Measurements from ENCODE around the gene ARPC3. TPM values are rescaled to one million over a fixed set of nuclear protein-coding genes. Genes with fewer than 3 reads are reported as not detected.

The ARPC3 gene
- total and polyA plus RNA-seq, 9 of the 15 experiments (the other 6 are each of a cell fraction or from before 2014, with no cell fraction given), result 74.2 to 575 (median 345) TPM

DNA sequence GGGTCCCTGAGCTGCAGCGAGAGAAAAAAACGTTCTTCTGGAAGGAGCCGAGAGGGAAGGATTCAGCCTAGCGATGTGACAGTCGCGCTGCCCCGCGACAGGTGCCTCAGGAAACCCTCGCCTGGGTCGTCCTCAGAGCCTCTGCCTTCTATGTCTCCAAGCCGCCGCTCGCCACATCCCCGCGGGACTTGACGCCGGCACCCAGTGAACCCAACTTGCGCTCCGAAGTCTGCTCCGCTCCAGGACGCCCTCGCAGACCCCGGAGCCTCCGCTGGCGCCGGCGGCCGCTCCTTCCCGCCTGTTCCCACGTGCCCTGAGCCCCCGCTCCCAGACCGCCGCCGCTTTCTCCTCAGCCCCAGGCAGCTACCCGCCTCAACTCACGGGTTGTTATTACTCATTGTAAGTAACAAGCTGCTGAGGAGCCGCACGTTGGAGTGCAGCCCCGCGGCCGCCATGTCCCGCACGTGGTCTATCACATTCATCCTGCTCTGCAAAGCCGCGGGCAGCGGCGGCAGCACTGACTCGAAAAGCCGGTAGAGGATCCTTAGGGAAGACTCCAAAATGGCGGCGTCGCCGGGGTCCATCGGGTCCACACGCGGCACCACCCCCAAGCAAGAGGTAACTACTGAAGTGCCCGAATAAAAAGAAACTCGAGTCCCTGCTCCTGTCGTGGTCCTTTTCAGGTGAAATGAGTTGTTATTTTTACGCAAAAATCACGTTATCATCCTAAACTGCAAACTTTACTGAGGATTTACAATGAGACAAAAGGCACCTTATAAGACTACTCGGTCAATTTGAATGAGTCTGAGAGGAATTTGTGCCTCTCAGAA lies 46.8 kb downstream of the ARPC3 start, which contains the start of gene ANAPC7 (continued):
- TF ChIP-seq RNF219 (CRISPR knock-in tag; IDR thresholded peaks at IDR 0.05) (no peak), MCM3 (IDR thresholded peaks at IDR 0.05) (no peak), E2F3 (CRISPR knock-in tag; IDR thresholded peaks at IDR 0.05) (peak; percentile 61; the same call in 1 of the 2 replicates), AFF4 (CRISPR knock-in tag; IDR thresholded peaks at IDR 0.05) (peak; percentile 89), HDGF (IDR thresholded peaks at IDR 0.05) (no peak), ZNF766 (CRISPR knock-in tag; conservative IDR thresholded peaks at IDR 0.05) (0 out of 2 replicates have a peak, but pooled peaks have one; percentile 31), ERF (CRISPR knock-in tag; IDR thresholded peaks at IDR 0.05) (no peak), GABPA (tag; conservative IDR thresholded peaks at IDR 0.05; ENCODE audit: low read depth) (peak; percentile 57), EP400 (IDR thresholded peaks at IDR 0.05) (peak; percentile 98), NFE2 (IDR thresholded peaks at IDR 0.05; ENCODE audit: low read depth) (peak; percentile 77; the same call in 1 of the 2 replicates), ZNF431 (CRISPR knock-in tag; IDR thresholded peaks at IDR 0.05) (0 out of 2 replicates have a peak, but pooled peaks have one; percentile 54), ZNF175 (CRISPR knock-in tag; IDR thresholded peaks at IDR 0.05; ENCODE audit: low read depth) (peak; percentile 54), XRCC3 (IDR thresholded peaks at IDR 0.05) (no peak)
- TF ChIP-seq, protein P1, sequence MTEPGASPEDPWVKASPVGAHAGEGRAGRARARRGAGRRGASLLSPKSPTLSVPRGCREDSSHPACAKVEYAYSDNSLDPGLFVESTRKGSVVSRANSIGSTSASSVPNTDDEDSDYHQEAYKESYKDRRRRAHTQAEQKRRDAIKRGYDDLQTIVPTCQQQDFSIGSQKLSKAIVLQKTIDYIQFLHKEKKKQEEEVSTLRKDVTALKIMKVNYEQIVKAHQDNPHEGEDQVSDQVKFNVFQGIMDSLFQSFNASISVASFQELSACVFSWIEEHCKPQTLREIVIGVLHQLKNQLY (CRISPR knock-in tag; conservative IDR thresholded peaks at IDR 0.05), result no peak
- TF ChIP-seq, protein P2, sequence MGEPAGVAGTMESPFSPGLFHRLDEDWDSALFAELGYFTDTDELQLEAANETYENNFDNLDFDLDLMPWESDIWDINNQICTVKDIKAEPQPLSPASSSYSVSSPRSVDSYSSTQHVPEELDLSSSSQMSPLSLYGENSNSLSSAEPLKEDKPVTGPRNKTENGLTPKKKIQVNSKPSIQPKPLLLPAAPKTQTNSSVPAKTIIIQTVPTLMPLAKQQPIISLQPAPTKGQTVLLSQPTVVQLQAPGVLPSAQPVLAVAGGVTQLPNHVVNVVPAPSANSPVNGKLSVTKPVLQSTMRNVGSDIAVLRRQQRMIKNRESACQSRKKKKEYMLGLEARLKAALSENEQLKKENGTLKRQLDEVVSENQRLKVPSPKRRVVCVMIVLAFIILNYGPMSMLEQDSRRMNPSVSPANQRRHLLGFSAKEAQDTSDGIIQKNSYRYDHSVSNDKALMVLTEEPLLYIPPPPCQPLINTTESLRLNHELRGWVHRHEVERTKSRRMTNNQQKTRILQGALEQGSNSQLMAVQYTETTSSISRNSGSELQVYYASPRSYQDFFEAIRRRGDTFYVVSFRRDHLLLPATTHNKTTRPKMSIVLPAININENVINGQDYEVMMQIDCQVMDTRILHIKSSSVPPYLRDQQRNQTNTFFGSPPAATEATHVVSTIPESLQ (CRISPR knock-in tag; IDR thresholded peaks at IDR 0.05), result no peak
- TF ChIP-seq, protein P3, sequence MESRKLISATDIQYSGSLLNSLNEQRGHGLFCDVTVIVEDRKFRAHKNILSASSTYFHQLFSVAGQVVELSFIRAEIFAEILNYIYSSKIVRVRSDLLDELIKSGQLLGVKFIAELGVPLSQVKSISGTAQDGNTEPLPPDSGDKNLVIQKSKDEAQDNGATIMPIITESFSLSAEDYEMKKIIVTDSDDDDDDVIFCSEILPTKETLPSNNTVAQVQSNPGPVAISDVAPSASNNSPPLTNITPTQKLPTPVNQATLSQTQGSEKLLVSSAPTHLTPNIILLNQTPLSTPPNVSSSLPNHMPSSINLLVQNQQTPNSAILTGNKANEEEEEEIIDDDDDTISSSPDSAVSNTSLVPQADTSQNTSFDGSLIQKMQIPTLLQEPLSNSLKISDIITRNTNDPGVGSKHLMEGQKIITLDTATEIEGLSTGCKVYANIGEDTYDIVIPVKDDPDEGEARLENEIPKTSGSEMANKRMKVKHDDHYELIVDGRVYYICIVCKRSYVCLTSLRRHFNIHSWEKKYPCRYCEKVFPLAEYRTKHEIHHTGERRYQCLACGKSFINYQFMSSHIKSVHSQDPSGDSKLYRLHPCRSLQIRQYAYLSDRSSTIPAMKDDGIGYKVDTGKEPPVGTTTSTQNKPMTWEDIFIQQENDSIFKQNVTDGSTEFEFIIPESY (CRISPR knock-in tag; IDR thresholded peaks at IDR 0.05), result no peak
